IMR-90 (cell line): ENCODE data around the gene GDPD3. TPM values are rescaled to one million over a fixed set of nuclear protein-coding genes. Genes with fewer than 3 reads are reported as not detected.

Experiments used
- ATAC-seq: fragments of 200-7000 bp; cut with Tn5 transposase; 2 replicates; pipeline ENCODE4 v1.9.1; 2020; ENCODE audit warnings: low read depth, mild to moderate bottlenecking, moderate library complexity
- BruUV-seq: library from RNA; stranded (reverse); fragments of 400-500 nt; replicated peaks from 2 replicates; lab custom pipeline; 2021; lab: Mats Ljungman, UMichigan
- CTCF ChIA-PET: fragments of 300-600 bp; formaldehyde crosslinking; extraction: SDS; loops from one replicate; lab custom pipeline; 2021; ENCODE audit warnings: antibody characterized with exemption; lab: Yijun Ruan, JAX
- POLR2A ChIA-PET: fragments of 300-600 bp; sonication (Branson Sonifier 250); formaldehyde crosslinking; loops from one replicate; lab custom pipeline; 2022; ENCODE audit warnings: antibody characterized with exemption; ENCODE audit not compliant: unreplicated experiment; lab: Charles Lee
- DNase-seq: peaks from one replicate; pipeline ENCODE4 v3.0.0; 2013
- H2AFZ ChIP-seq: replicated peaks from 2 replicates; pipeline ENCODE3; 2013; ENCODE audit warnings: low read length, mild to moderate bottlenecking; ENCODE audit not compliant: poor library complexity
- H2AK5ac ChIP-seq: 2 replicates; pipeline ENCODE4 v1.6.1; 2013; ENCODE audit warnings: low read depth, low read length, inconsistent platforms
- H2AK9ac ChIP-seq: replicated peaks from 2 replicates; pipeline ENCODE3; 2013; ENCODE audit warnings: mild to moderate bottlenecking, low read depth, low read length, moderate library complexity; ENCODE audit not compliant: poor library complexity
- H2BK120ac ChIP-seq: 2 replicates; pipeline ENCODE4 v1.6.1; 2013; ENCODE audit warnings: low read depth, low read length, inconsistent platforms
- H2BK15ac ChIP-seq: 3 replicates; pipeline ENCODE4 v1.6.1; 2013; ENCODE audit warnings: low read depth, low read length, inconsistent platforms
- H2BK20ac ChIP-seq: 2 replicates; pipeline ENCODE4 v1.6.1; 2013; ENCODE audit warnings: low read depth, mild to moderate bottlenecking, inconsistent platforms, low read length, moderate library complexity
- H2BK5ac ChIP-seq: 2 replicates; pipeline ENCODE4 v1.6.1; 2013; ENCODE audit warnings: mild to moderate bottlenecking, low read depth, low read length, inconsistent platforms; ENCODE audit not compliant: poor library complexity, severe bottlenecking
- H3K14ac ChIP-seq: replicated peaks from 2 replicates; pipeline ENCODE4 v1.6.1; 2013; ENCODE audit warnings: low read depth, low read length, inconsistent platforms
- H3K18ac ChIP-seq: 2 replicates; pipeline ENCODE4 v1.6.1; 2013; ENCODE audit warnings: low read depth, low read length, control low read depth
- H3K23ac ChIP-seq: 2 replicates; pipeline ENCODE4 v1.6.1; 2013; ENCODE audit warnings: low read depth, low read length, inconsistent platforms
- H3K27ac ChIP-seq: 2 replicates; pipeline ENCODE4 v1.5.1; 2013; ENCODE audit warnings: mild to moderate bottlenecking, control low read depth, low read length; ENCODE audit not compliant: insufficient read depth
- H3K27me3 ChIP-seq: 2 replicates; pipeline ENCODE4 v1.6.1; 2013; ENCODE audit warnings: low read length; ENCODE audit not compliant: control insufficient read depth, insufficient read depth
- H3K36me3 ChIP-seq: 2 replicates; pipeline ENCODE4 v1.6.1; 2013; ENCODE audit warnings: low read length, mixed read lengths; ENCODE audit not compliant: control insufficient read depth, insufficient read depth
- H3K4ac ChIP-seq: 2 replicates; pipeline ENCODE4 v1.6.1; 2013; ENCODE audit warnings: low read depth, low read length, inconsistent platforms
- H3K4me1 ChIP-seq: 2 replicates; pipeline ENCODE4 v1.6.1; 2013; ENCODE audit warnings: low read length, mixed read lengths; ENCODE audit not compliant: control insufficient read depth, insufficient read depth
- H3K4me2 ChIP-seq: 2 replicates; pipeline ENCODE4 v1.6.1; 2013; ENCODE audit warnings: low read depth, mild to moderate bottlenecking, control low read depth, low read length, moderate library complexity
- H3K4me3 ChIP-seq: 2 replicates; pipeline ENCODE4 v1.5.1; 2013; ENCODE audit warnings: low read depth, mild to moderate bottlenecking, control low read depth, low read length, moderate library complexity; ENCODE audit not compliant: insufficient read depth
- H3K56ac ChIP-seq: 2 replicates; pipeline ENCODE4 v1.6.1; 2013; ENCODE audit warnings: low read length, inconsistent platforms; ENCODE audit not compliant: insufficient read depth; ENCODE audit errors: extremely low read depth
- H3K79me1 ChIP-seq, 2 experiments: 2 replicates each; pipeline ENCODE4 v1.6.1; 2013; ENCODE audit warnings: low read length in 2 of 2, inconsistent platforms in 1 of 2, low read depth in 1 of 2
- H3K9ac ChIP-seq: 2 replicates; pipeline ENCODE4 v1.6.1; 2013; ENCODE audit warnings: low read depth, low read length, control low read depth
- H3K9me1 ChIP-seq: 2 replicates; pipeline ENCODE4 v1.6.1; 2013; ENCODE audit warnings: low read length, inconsistent platforms; ENCODE audit not compliant: insufficient read depth
- H3K9me3 ChIP-seq: 2 replicates; pipeline ENCODE4 v1.6.1; 2013; ENCODE audit warnings: low read length; ENCODE audit not compliant: control insufficient read depth, insufficient read depth
- H4K20me1 ChIP-seq: 2 replicates; pipeline ENCODE4 v1.6.1; 2013; ENCODE audit warnings: low read length, inconsistent platforms; ENCODE audit not compliant: insufficient read depth
- H4K5ac ChIP-seq: 2 replicates; pipeline ENCODE4 v1.6.1; 2013; ENCODE audit warnings: mild to moderate bottlenecking, low read depth, low read length, control low read depth
- H4K8ac ChIP-seq, 2 experiments: 2 replicates each; pipeline ENCODE4 v1.6.1; 2013; ENCODE audit warnings: low read depth in 2 of 2, low read length in 2 of 2, control low read depth in 1 of 2, inconsistent platforms in 1 of 2
- H4K91ac ChIP-seq: 2 replicates; pipeline ENCODE4 v1.6.1; 2013; ENCODE audit warnings: low read depth, low read length, inconsistent platforms; ENCODE audit not compliant: insufficient read depth
- BHLHE40 ChIP-seq: fragments of 150-350 bp; IDR thresholded peaks from 2 replicates; pipeline ENCODE4 v1.6.1; 2016; ENCODE audit warnings: mild to moderate bottlenecking, low read depth, low read length
- CEBPB ChIP-seq: IDR thresholded peaks from 2 replicates; pipeline ENCODE4 v1.6.1; 2012; ENCODE audit warnings: low read depth, low read length, improper control_type of control experiment
- CHD1 ChIP-seq: IDR thresholded peaks from 2 replicates; pipeline ENCODE4 v1.6.1; 2012; ENCODE audit warnings: low read depth, low read length, improper control_type of control experiment
- ELK1 ChIP-seq: fragments of 150-350 bp; IDR thresholded peaks from 2 replicates; pipeline ENCODE4 v1.6.1; 2016; ENCODE audit warnings: low read depth, mild to moderate bottlenecking, low read length, moderate library complexity, borderline replicate concordance
- FOS ChIP-seq: fragments of 150-350 bp; IDR thresholded peaks from 2 replicates; pipeline ENCODE4 v1.6.1; 2016; ENCODE audit warnings: low read depth, low read length
- MXI1 ChIP-seq: IDR thresholded peaks from 2 replicates; pipeline ENCODE4 v1.6.1; 2012; ENCODE audit warnings: low read depth, mild to moderate bottlenecking, low read length, moderate library complexity, borderline replicate concordance
- NFE2L2 ChIP-seq: fragments of 150-350 bp; IDR thresholded peaks from 2 replicates; pipeline ENCODE4 v1.6.1; 2016; ENCODE audit warnings: low read depth, mild to moderate bottlenecking, low read length
- RFX5 ChIP-seq: IDR thresholded peaks from 2 replicates; pipeline ENCODE4 v1.8.0; 2012; ENCODE audit warnings: low read depth, mild to moderate bottlenecking, low read length, moderate library complexity
- SMC3 ChIP-seq: fragments of 150-350 bp; IDR thresholded peaks from 2 replicates; pipeline ENCODE4 v1.6.1; 2016; ENCODE audit warnings: low read depth, mild to moderate bottlenecking, antibody characterized with exemption, low read length, moderate library complexity
- WGBS, 2 experiments: methylation state at CpG; one replicate each; pipeline versions ENCODE4 v1.1.5 to v1.1.7; 2013; ENCODE audit warnings: missing lambda C conversion rate in 2 of 2; ENCODE audit not compliant: insufficient read length in 1 of 2; ENCODE audit errors: extremely low coverage in 2 of 2; 5-methylcytosine and 5-hydroxymethylcytosine counted together
- dilution Hi-C: fragments of 300-500 bp; cut with HindIII; formaldehyde crosslinking; loops from one replicate; pipeline ENCODE4 v1.14.3; 2018; ENCODE audit warnings: low sequenced_read_pairs; ENCODE audit not compliant: unreplicated experiment
- in situ Hi-C: fragments of 300-500 bp; cut with MboI; formaldehyde crosslinking; loops from 3 replicates; pipeline ENCODE4 v1.14.3; 2019; ENCODE audit warnings: low sequenced_read_pairs, inconsistent platforms, mixed read lengths
- intact Hi-C: fragments of 100-400 bp; cut with micrococcal nuclease; formaldehyde crosslinking; loops from 2 replicates; pipeline ENCODE4 v1.10.0; 2022
- polyA plus RNA-seq, 3 experiments: library from polyadenylated mRNA; depleted of rRNA; stranded (reverse); fragments of >200 nt; gene quantifications; 2 replicates each; pipeline ENCODE4 v1.2.3, GENCODE V29; 2012; ENCODE audit warnings: low replicate concordance in 1 of 3
- total RNA-seq: library from RNA; depleted of rRNA; stranded (reverse); fragments of >200 nt; gene quantifications from 2 replicates; pipeline ENCODE4 v1.2.3, GENCODE V29; 2012

Gene GDPD3
- total and polyA plus RNA-seq, 2 of the 4 experiments (the other 2 are of a cell fraction): under 0.01 to 19.5 TPM

DNA sequence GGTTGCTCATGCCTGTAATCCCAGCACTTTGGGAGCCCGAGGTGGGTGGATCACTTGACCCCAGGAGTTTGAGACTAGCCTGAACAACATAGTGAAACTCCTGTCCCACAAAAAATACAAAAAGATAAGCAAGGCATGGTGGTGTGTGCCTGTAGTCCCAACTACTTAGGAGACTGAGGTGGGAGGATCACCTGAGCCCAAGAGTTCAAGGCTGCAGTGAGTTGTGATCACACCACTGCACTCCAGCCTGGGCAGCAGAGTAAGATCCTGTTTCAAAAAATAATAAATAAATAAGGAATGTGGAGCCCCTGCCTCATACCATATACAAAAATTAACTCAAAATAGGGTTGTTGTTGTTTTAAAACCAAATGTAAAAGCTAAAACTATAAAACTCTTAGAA is 43.9 kb upstream of the GDPD3 start:
- in situ Hi-C loops: no loop called here
- H2BK15ac ChIP-seq: no peak overlapping the region
- no peak overlapping the region for H3K4ac ChIP-seq
- DNase-seq (no peak), ATAC-seq (no peak)
- intact Hi-C loops: no loop called here
- peaks cover 3% of the 10 kb centered on the region; the same call in 1 of the 2 replicates for H3K27me3 ChIP-seq
- no peak overlapping the region for H2AFZ ChIP-seq
- no peak overlapping the region for H3K56ac ChIP-seq
- H3K27ac ChIP-seq: no peak overlapping the region
- no peak overlapping the region for H2BK120ac ChIP-seq
- CTCF ChIA-PET: interaction anchor here (0.7 kb wide), 1 partner anchor 20 kb away, joined by 3 read pairs; no protein-coding TSS in a partner anchor
- no CpG with 5 or more reads among the region's 1 CpG for WGBS, 2 experiments
- no peaks in the 10 kb centered on the region for H3K9me1 ChIP-seq
- no peak overlapping the region for H3K9ac ChIP-seq
- no peak overlapping the region for H4K5ac ChIP-seq
- no peak overlapping the region for H3K4me2 ChIP-seq
- no peaks in the 10 kb centered on the region for H3K4me1 ChIP-seq
- no TSS peak for BruUV-seq
- no peak overlapping the region for H3K4me3 ChIP-seq
- H2BK20ac ChIP-seq: no peak overlapping the region
- H3K14ac ChIP-seq: no peak overlapping the region
- no peak overlapping the region for H2AK9ac ChIP-seq
- no peak overlapping the region for H3K18ac ChIP-seq
- H3K79me1 ChIP-seq: no peaks in the 10 kb centered on the region
- H2AK5ac ChIP-seq: no peak overlapping the region
- H4K20me1 ChIP-seq: no peaks in the 10 kb centered on the region
- H2BK5ac ChIP-seq: no peak overlapping the region
- dilution Hi-C loops: no loop called here
- POLR2A ChIA-PET: no interaction called here
- H3K23ac ChIP-seq: no peak overlapping the region
- no peak for TF ChIP-seq MXI1
- no peak for TF ChIP-seq SMC3
- no peak for TF ChIP-seq FOS
- TF ChIP-seq RFX5: no peak
- no peak for TF ChIP-seq CEBPB
- no peak for TF ChIP-seq ELK1
- no peak for TF ChIP-seq CHD1
- no peak for TF ChIP-seq BHLHE40
- no peak for TF ChIP-seq NFE2L2
- H4K8ac ChIP-seq: no peak overlapping the region
- peaks cover 1% of the 10 kb centered on the region; the same call in 1 of the 2 replicates for H3K9me3 ChIP-seq
- no peaks in the 10 kb centered on the region for H3K36me3 ChIP-seq
- no peak overlapping the region for H4K91ac ChIP-seq
